ENCODE data around the gene MCM7. TPM values are rescaled to one million over a fixed set of nuclear protein-coding genes. Genes with fewer than 3 reads are reported as not detected.
A peak's percentile ranks its signal among the peaks of the same experiment; 100 is the strongest.

MCM7 gene
- total RNA-seq: 47.2 TPM
- polyA plus RNA-seq (ENCODE audit: insufficient read depth, low read depth, low replicate concordance): 21.0 TPM
- long read RNA-seq, donor 1, transcript MCM7-201 (15 exons, 2,957 nt): major isoform, 23 of 23 reads
- long read RNA-seq, donor 1, partial matches to known transcripts: 0 of 23 reads
- long read RNA-seq, donor 1, other reads (novel, unspliced or antisense): 0 of 23 reads
- long read RNA-seq, donor 2, transcript MCM7-201 (15 exons, 2,957 nt): major isoform, 27 of 53 reads
- long read RNA-seq, donor 2, partial matches to known transcripts: 19 of 53 reads
- long read RNA-seq, donor 2, other reads (novel, unspliced or antisense): 5 of 53 reads
- long read RNA-seq, donor 3, transcript MCM7-201 (15 exons, 2,957 nt): major isoform, 8 of 54 reads
- long read RNA-seq, donor 3, partial matches to known transcripts: 29 of 54 reads
- long read RNA-seq, donor 3, other reads (novel, unspliced or antisense): 14 of 54 reads
- long read RNA-seq, donor 4, transcript MCM7-201 (15 exons, 2,957 nt): major isoform, 10 of 31 reads
- long read RNA-seq, donor 4, partial matches to known transcripts: 18 of 31 reads
- long read RNA-seq, donor 4, other reads (novel, unspliced or antisense): 0 of 31 reads
- long read RNA-seq, donor 5: 0 reads
- long read RNA-seq, donor 6, partial matches to known transcripts: 0 of 3 reads
- long read RNA-seq, donor 6, other reads (novel, unspliced or antisense): 0 of 3 reads
- long read RNA-seq, donor 7, transcript MCM7-201 (15 exons, 2,957 nt): major isoform, 10 of 28 reads
- long read RNA-seq, donor 7, partial matches to known transcripts: 10 of 28 reads
- long read RNA-seq, donor 7, other reads (novel, unspliced or antisense): 8 of 28 reads
- long read RNA-seq, donor 8, transcript MCM7-201 (15 exons, 2,957 nt): major isoform, 16 of 35 reads
- long read RNA-seq, donor 8, partial matches to known transcripts: 18 of 35 reads
- long read RNA-seq, donor 8, other reads (novel, unspliced or antisense): 0 of 35 reads
- long read RNA-seq, donor 9, transcript MCM7-201 (15 exons, 2,957 nt): major isoform, 5 of 11 reads
- long read RNA-seq, donor 9, partial matches to known transcripts: 5 of 11 reads
- long read RNA-seq, donor 9, other reads (novel, unspliced or antisense): 0 of 11 reads
- long read RNA-seq, donor 10, transcript MCM7-201 (15 exons, 2,957 nt): major isoform, 13 of 52 reads
- long read RNA-seq, donor 10, partial matches to known transcripts: 38 of 52 reads
- long read RNA-seq, donor 10, other reads (novel, unspliced or antisense): 0 of 52 reads

DNA sequence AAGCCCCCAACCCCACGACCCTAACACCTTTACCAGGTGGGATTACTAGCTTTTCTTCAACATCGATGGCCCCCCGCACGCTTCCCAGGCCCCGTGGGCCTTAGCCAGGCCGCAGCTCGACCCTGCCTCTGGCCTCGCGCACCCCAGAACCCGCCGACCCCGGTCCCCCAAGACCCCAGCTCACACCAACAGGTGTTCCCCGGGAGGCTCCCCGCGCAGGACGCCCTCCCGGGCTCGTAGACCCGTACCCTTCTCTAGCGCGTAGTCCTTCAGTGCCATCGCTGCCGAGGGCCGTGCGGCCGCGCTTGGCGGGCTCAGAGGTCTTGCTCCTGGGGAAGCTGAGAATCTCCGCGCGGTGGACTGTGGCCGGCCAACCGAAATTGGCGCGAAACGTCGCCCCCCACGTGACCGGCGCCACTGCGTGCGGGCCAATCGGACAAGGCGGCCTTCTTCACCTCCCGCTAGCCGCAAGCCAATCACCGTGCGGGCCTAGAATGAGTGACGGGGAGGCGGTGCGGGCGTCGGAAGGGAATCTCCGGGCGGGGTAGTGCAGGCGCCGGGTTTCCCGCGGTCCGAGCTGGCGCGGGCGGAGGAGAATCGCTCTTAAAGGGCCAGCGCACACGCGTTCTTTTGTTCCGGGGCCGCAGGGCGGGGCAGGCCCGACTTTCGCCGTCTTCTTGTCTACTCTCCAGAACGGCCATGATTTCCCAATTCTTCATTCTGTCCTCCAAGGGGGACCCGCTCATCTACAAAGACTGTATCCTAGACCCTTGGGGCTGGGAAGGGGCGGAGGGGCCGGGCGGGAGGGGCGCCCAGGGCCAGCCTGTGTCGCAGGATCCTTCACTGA lies at the start of gene MCM7, which contains the start of gene AP4M1:
Gene MCM7 (minus strand): TSS at position 382 of the 847 bp plus-strand sequence. CDS start 103 bp downstream, at position 279.
Gene AP4M1 (plus strand): TSS at position 628 of the 847 bp plus-strand sequence. CDS start 72 bp downstream, at position 700.
- FAIRE-seq (peak; percentile 25), DNase-seq (peak; percentile 99 to 100 (median 99))
- Histone ChIP-seq H3K36me3 (ENCODE audit: control insufficient read depth in 2 of 3, insufficient read depth in 3 of 3, low read length in 3 of 3) (peaks cover 22 to 40% (median 23%) of the 10 kb centered on the region in 3 donors), H3K27ac (ENCODE audit: low read depth in 2 of 2, low read length in 2 of 2) (peak within 1 kb of the TSS; percentile 76 to 89), H3K9me3 (ENCODE audit: control insufficient read depth in 2 of 3, insufficient read depth in 1 of 3, low read length in 3 of 3) (no peaks in the 10 kb centered on the region), H3K4me3 (ENCODE audit: low read length in 3 of 3) (peak within 1 kb of the TSS; percentile 69 to 84 (median 83)), H3K4me1 (ENCODE audit: control insufficient read depth in 2 of 3, insufficient read depth in 2 of 3, low read depth in 1 of 3, low read length in 3 of 3) (peaks cover 0 to 10% (median 6%) of the 10 kb centered on the region in 3 donors), H3K27me3 (ENCODE audit: control insufficient read depth, insufficient read depth, low read length) (no peaks in the 10 kb centered on the region), H3K9ac (ENCODE audit: low read length in 3 of 3) (peak within 1 kb of the TSS; percentile 22 to 66 (median 51))
- intact Hi-C loops (cut with DNase I): no loop called here
- TF ChIP-seq, protein P1, sequence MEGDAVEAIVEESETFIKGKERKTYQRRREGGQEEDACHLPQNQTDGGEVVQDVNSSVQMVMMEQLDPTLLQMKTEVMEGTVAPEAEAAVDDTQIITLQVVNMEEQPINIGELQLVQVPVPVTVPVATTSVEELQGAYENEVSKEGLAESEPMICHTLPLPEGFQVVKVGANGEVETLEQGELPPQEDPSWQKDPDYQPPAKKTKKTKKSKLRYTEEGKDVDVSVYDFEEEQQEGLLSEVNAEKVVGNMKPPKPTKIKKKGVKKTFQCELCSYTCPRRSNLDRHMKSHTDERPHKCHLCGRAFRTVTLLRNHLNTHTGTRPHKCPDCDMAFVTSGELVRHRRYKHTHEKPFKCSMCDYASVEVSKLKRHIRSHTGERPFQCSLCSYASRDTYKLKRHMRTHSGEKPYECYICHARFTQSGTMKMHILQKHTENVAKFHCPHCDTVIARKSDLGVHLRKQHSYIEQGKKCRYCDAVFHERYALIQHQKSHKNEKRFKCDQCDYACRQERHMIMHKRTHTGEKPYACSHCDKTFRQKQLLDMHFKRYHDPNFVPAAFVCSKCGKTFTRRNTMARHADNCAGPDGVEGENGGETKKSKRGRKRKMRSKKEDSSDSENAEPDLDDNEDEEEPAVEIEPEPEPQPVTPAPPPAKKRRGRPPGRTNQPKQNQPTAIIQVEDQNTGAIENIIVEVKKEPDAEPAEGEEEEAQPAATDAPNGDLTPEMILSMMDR (IDR thresholded peaks at IDR 0.05; ENCODE audit: borderline replicate concordance, extremely low read depth, insufficient read depth): no peak

DNA sequence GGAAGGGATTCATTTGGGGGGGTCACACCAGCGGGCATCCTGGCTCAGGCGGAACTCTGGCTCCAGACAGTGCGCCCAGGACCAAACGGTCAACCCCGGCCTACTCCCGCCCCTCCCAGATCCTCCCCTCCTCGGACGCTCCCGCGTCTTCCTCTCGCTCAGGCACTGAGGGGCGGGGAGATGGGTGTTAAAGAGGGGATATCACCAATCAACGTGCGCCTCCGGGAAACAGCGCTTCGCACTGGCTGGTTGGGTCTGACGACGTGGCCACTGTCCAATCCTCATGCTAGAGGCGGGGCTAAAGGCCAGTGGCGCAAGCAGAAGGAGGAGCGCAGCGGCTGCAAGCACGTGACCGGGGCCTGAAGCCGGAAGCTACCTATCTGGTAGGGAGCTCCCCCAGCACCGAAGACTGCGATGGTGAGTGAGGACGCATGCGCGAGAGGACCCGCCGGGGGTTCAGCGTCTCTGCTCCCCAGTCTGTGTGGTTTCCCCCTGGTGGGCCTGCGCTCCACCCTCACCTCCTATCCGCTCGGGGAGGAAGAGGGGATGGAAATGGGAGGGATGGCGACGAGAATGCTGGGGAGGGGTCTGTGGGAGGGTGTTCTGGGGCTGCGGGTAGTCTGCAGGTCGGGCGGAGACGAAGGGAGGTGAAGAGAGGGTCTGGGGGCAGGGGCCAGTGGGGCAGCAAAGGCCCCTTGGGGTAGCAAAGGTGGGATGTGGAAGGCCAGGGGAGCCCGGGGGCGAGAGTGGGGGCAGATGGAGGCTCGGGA lies 47.5 kb upstream of the MCM7 start, which contains the start of gene LAMTOR4:
Gene LAMTOR4 (plus strand): TSS at position 360 of the 770 bp plus-strand sequence. CDS start 55 bp downstream, at position 415.
- Histone ChIP-seq H3K4me3 (ENCODE audit: low read length in 3 of 3) (peak within 1 kb of the TSS; percentile 88 to 98 (median 94)), H3K9me3 (ENCODE audit: control insufficient read depth in 2 of 3, insufficient read depth in 1 of 3, low read length in 3 of 3) (no peaks in the 10 kb centered on the region)
- FAIRE-seq: peak; percentile 98

More for the DNA sequence above, 47.5 kb upstream of the MCM7 start, which contains the start of gene LAMTOR4:
- DNase-seq: peak; percentile 99 to 100 (median 99)
- H3K4me1 ChIP-seq (ENCODE audit: control insufficient read depth in 2 of 3, insufficient read depth in 2 of 3, low read depth in 1 of 3, low read length in 3 of 3): peaks cover 0 to 8% (median 3%) of the 10 kb centered on the region in 3 donors
- no peaks in the 10 kb centered on the region for H3K27me3 ChIP-seq (ENCODE audit: control insufficient read depth, insufficient read depth, low read length)
- TF ChIP-seq, protein P1 (IDR thresholded peaks at IDR 0.05; ENCODE audit: borderline replicate concordance, extremely low read depth, insufficient read depth): no peak
- H3K36me3 ChIP-seq (ENCODE audit: control insufficient read depth in 2 of 3, insufficient read depth in 3 of 3, low read length in 3 of 3): peaks cover 0 to 2% (median 0%) of the 10 kb centered on the region in 3 donors
- intact Hi-C loops (cut with DNase I): no loop called here
- H3K9ac ChIP-seq (ENCODE audit: low read length in 3 of 3): peak within 1 kb of the TSS; percentile 81 to 98 (median 98)
- H3K27ac ChIP-seq (ENCODE audit: low read depth in 2 of 2, low read length in 2 of 2): peak within 1 kb of the TSS; percentile 89 to 95

Measured in kidney (tissue), 22 donors.